Heart left ventricle (tissue), 16 donors: ENCODE data around the gene DLGAP4. TPM values are rescaled to one million over a fixed set of nuclear protein-coding genes. Genes with fewer than 3 reads are reported as not detected.

Experiments
- ATAC-seq, 4 donors: fragments of 200-7000 bp; cut with Tn5 transposase; one replicate each; pipeline ENCODE4 v1.9.1; 2020 to 2022; ENCODE audit warnings: moderate library complexity in 4 of 4, mild to moderate bottlenecking in 3 of 4, moderate number of reproducible peaks in 1 of 4
- DNase-seq, 5 donors: peaks; one replicate each; pipeline ENCODE4 v3.0.0-alpha.2; 2020
- H3K27ac ChIP-seq, 12 donors: fragments of 200-600 bp; sonication (generic) in 4 of 12; one replicate each; pipeline versions ENCODE4 v1.5.0 to v1.8.0; 2016 to 2022; ENCODE audit warnings: mild to moderate bottlenecking in 2 of 12
- H3K27me3 ChIP-seq, 9 donors: fragments of 200-600 bp; sonication (generic) in 2 of 9; one replicate each; pipeline versions ENCODE4 v1.5.1 to v1.8.0; 2016 to 2022; ENCODE audit warnings: mild to moderate bottlenecking in 3 of 9
- H3K36me3 ChIP-seq, 9 donors: fragments of 200-600 bp; sonication (generic) in 2 of 9; one replicate each; pipeline versions ENCODE4 v1.5.0 to v1.8.0; 2018 to 2022; ENCODE audit warnings: mild to moderate bottlenecking in 2 of 9
- H3K4me1 ChIP-seq, 12 donors: fragments of 200-600 bp; sonication (generic) in 4 of 12; one replicate each; pipeline versions ENCODE4 v1.5.0 to v1.8.0; 2016 to 2022; ENCODE audit warnings: mild to moderate bottlenecking in 3 of 12
- H3K4me3 ChIP-seq, 12 donors: fragments of 200-600 bp; sonication (generic) in 4 of 12; one replicate each; pipeline versions ENCODE4 v1.5.0 to v1.8.0; 2017 to 2022; ENCODE audit warnings: mild to moderate bottlenecking in 9 of 12, moderate library complexity in 4 of 12
- H3K9me3 ChIP-seq, 12 donors: fragments of 200-600 bp; sonication (generic) in 4 of 12; one replicate each; pipeline versions ENCODE4 v1.5.0 to v1.8.0; 2016 to 2022; ENCODE audit warnings: mild to moderate bottlenecking in 1 of 12
- CTCF ChIP-seq, 12 donors: fragments of 200-600 bp; sonication (generic) in 4 of 12; IDR thresholded peaks; one replicate each; pipeline versions ENCODE4 v1.5.0 to v1.8.0; 2018 to 2022; ENCODE audit warnings: antibody characterized with exemption in 12 of 12, mild to moderate bottlenecking in 5 of 12
- POLR2A ChIP-seq, 2 donors: fragments of 450-650 bp; IDR thresholded peaks; one replicate each; pipeline ENCODE4 v1.6.1; 2017; ENCODE audit warnings: antibody characterized with exemption in 2 of 2, mild to moderate bottlenecking in 2 of 2, moderate library complexity in 2 of 2
- WGBS, 4 donors: extraction: QIAGEN DNeasy Blood & Tissue Kit in 2 of 4; methylation state at CpG; one replicate each; pipeline versions ENCODE4 v1.1.5 to v1.1.7; 2013 to 2018; 5-methylcytosine and 5-hydroxymethylcytosine counted together
- intact Hi-C, 10 donors: fragments of 100-400 bp; cut with DNase I; formaldehyde crosslinking; loops; one replicate each; pipeline versions ENCODE4 v1.11.1 to v1.14.2; 2022
- polyA plus RNA-seq, 2 donors: library from polyadenylated mRNA; stranded (reverse); fragments of 200-250 nt; gene quantifications; one replicate each; pipeline ENCODE4 v1.2.3, GENCODE V29; 2013
- total RNA-seq, 9 donors: library from RNA; depleted of rRNA in 2 of 9; stranded (reverse); fragments of >200 nt in 2 of 9; fragmentation: NEBNext Ultra II Directional in 3 of 9; extraction: Animal tissue kit (Norgen Biotek cat#: 25700) in 3 of 9; gene quantifications; one replicate each; pipeline versions ENCODE4 v1.1.0 to v1.2.4, GENCODE V29; 2016 to 2023
- donor health status: ischemic (EF 13 %, LVEDD 7.1; RV severe dilation, severe dysfunction).
- donor health status: healthy with polysubstance abuse.
- donor health status: DM: no; HTN: yes; CAD: no.
- donor health status: DM: no; HTN: no; CAD: no.
- donor health status: ischemic (EF 25% LVEDD 6.9; RV normal size, moderate dysfunction).
- donor health status: ischemic (EF 25% LVEDD 5.7; RV mildly dilated, moderate dysfunction).
- donor health status: healthy.
- donor health status: DM: yes; HTN: yes; CAD: no.
- donor health status: ischemic (EF 35%, LVEDD 5.7; RV mildly dilated, moderate dysfunction).
- donor health status: nonischemic (EF 11% LVEDD 7.7; RV severe dilation, severe dysfunction).
- donor health status: DM: yes; HTN: yes; CAD: no.
- donor health status: PGD.
- donor health status: ischemic (EF 29% LVEDD 5.4; RV normal size, mild dysfunction).
- donor health status: nonischemic (EF 23%, LVEDD 6.1; RV moderate dilation, normal function).

The DLGAP4 gene
- total and polyA plus RNA-seq, 11 donors, result 25.6 to 76.7 (median 55.1) TPM

- no peak overlapping the region for H3K4me3 ChIP-seq
- intact Hi-C loops, result no loop called here
- DNase-seq, result no peak
- H3K27me3 ChIP-seq, result no peaks in the 10 kb centered on the region
- no peaks in the 10 kb centered on the region for H3K9me3 ChIP-seq
- TF ChIP-seq POLR2A (IDR thresholded peaks at IDR 0.05) (no peak), CTCF (IDR thresholded peaks at IDR 0.05) (no peak)
- peaks cover 0 to 19% (median 5%) of the 10 kb centered on the region in 12 donors for H3K4me1 ChIP-seq
- H3K36me3 ChIP-seq, result peaks cover 0 to 100% (median 77%) of the 10 kb centered on the region in 9 donors
- 68 to 78% (median 76%) methylated on average over 3 of the region's 3 CpGs for WGBS, 4 donors
- H3K27ac ChIP-seq, result peak overlapping the region in 1 of 12 donors; percentile 11
- ATAC-seq, result no peak
Measured at GRCh38 chr20:36523341-36523740, 217.2 kb downstream of the DLGAP4 start.

GRCh38 chr20:36525620-36526365 lies 219.7 kb downstream of the DLGAP4 start:
- intact Hi-C loops, result no loop called here
- Histone ChIP-seq H3K4me3 (no peak overlapping the region), H3K9me3 (no peaks in the 10 kb centered on the region), H3K4me1 (peaks cover 0 to 19% (median 5%) of the 10 kb centered on the region in 12 donors), H3K36me3 (peaks cover 0 to 83% (median 60%) of the 10 kb centered on the region in 9 donors), H3K27ac (peak overlapping the region in 1 of 12 donors; percentile 86), H3K27me3 (no peaks in the 10 kb centered on the region)
- 92 to 95% (median 93%) methylated on average over 14 to 17 of the region's 17 CpGs for WGBS, 4 donors
- TF ChIP-seq POLR2A (IDR thresholded peaks at IDR 0.05) (no peak), CTCF (IDR thresholded peaks at IDR 0.05) (no peak)
- no peak for DNase-seq
- no peak for ATAC-seq

GRCh38 chr20:36526521-36527011 lies 220.4 kb downstream of the DLGAP4 start:
- no peak for DNase-seq
- Histone ChIP-seq H3K4me3 (no peak overlapping the region), H3K4me1 (peaks cover 0 to 17% (median 5%) of the 10 kb centered on the region in 12 donors), H3K36me3 (peaks cover 0 to 76% (median 59%) of the 10 kb centered on the region in 9 donors), H3K9me3 (no peaks in the 10 kb centered on the region), H3K27ac (peak overlapping the region in 1 of 12 donors; percentile 86), H3K27me3 (no peaks in the 10 kb centered on the region)
- ATAC-seq, result no peak
- intact Hi-C loops, result no loop called here
- TF ChIP-seq CTCF (IDR thresholded peaks at IDR 0.05) (no peak), POLR2A (IDR thresholded peaks at IDR 0.05) (no peak)
- WGBS, 4 donors, result 91 to 96% (median 94%) methylated on average over 28 to 29 of the region's 29 CpGs

- no peak overlapping the region for H3K4me3 ChIP-seq
- 81 to 88% (median 85%) methylated on average over 32 of the region's 32 CpGs for WGBS, 4 donors
- TF ChIP-seq POLR2A (IDR thresholded peaks at IDR 0.05) (no peak), CTCF (IDR thresholded peaks at IDR 0.05) (no peak)
- no peaks in the 10 kb centered on the region for H3K9me3 ChIP-seq
- peak overlapping the region in 1 of 12 donors; percentile 86 for H3K27ac ChIP-seq
- peaks cover 0 to 11% (median 5%) of the 10 kb centered on the region in 12 donors for H3K4me1 ChIP-seq
- no peak for DNase-seq
- peaks cover 0 to 66% (median 50%) of the 10 kb centered on the region in 9 donors for H3K36me3 ChIP-seq
- no peaks in the 10 kb centered on the region for H3K27me3 ChIP-seq
- ATAC-seq, result peak in 1 of 4 donors; percentile 19
- intact Hi-C loops, result no loop called here
Measured at GRCh38 chr20:36527331-36528125, 221.4 kb downstream of the DLGAP4 start.
